A549 (cell line): ENCODE measurements around the gene PLA1A.

ENCODE experiments used
- BHLHE40 ChIP-seq: IDR thresholded peaks from 2 replicates; pipeline ENCODE4 v1.6.1; 2012; ENCODE audit warnings: low read depth, low read length, inconsistent platforms
- CBX8 ChIP-seq: fragments of 200-600 bp; sonication (generic); IDR thresholded peaks from 2 replicates; pipeline ENCODE4 v1.6.1; 2016
- CTCF ChIP-seq: fragments of >200 bp; sonication (Bioruptor Twin); formaldehyde crosslinking; IDR thresholded peaks from 3 replicates; pipeline ENCODE4 v1.5.1; 2016
- EP300 ChIP-seq, 2 experiments: fragments of >200 bp; sonication (Bioruptor Twin); formaldehyde crosslinking; IDR thresholded peaks; 2 replicates in 1 of 2; 3 replicates in 1 of 2; pipeline ENCODE4 v1.6.1; 2016 to 2017
- MAZ ChIP-seq: fragments of 150-350 bp; IDR thresholded peaks from 2 replicates; pipeline ENCODE4 v1.6.1; 2014; ENCODE audit warnings: antibody characterized with exemption, low read depth, low read length, borderline replicate concordance
- POLR2A ChIP-seq: IDR thresholded peaks from 2 replicates; pipeline ENCODE4 v1.6.1; 2012; ENCODE audit warnings: mild to moderate bottlenecking, low read length
- RAD21 ChIP-seq, 2 experiments: fragments of >200 bp in 1 of 2; sonication (Bioruptor Twin) in 1 of 2; formaldehyde crosslinking in 1 of 2; IDR thresholded peaks in 1 of 2; conservative IDR thresholded peaks in 1 of 2; 2 replicates in 1 of 2; 3 replicates in 1 of 2; pipeline ENCODE4 v1.6.1; 2012 to 2018; ENCODE audit warnings: inconsistent platforms in 1 of 2
- RFX5 ChIP-seq: fragments of 450-650 bp; IDR thresholded peaks from 2 replicates; pipeline ENCODE4 v1.7.1; 2014; ENCODE audit warnings: antibody characterized with exemption, mild to moderate bottlenecking, moderate library complexity
- SMC3 ChIP-seq: fragments of >200 bp; sonication (Bioruptor Twin); formaldehyde crosslinking; IDR thresholded peaks from 3 replicates; pipeline ENCODE4 v1.6.1; 2018; ENCODE audit warnings: inconsistent platforms

GRCh38 chr3:119636249-119636648, 38.6 kb downstream of the PLA1A start:
- TF ChIP-seq RAD21 (conservative IDR thresholded peaks at IDR 0.05 in 1 of 2, IDR thresholded peaks at IDR 0.05 in 1 of 2) (no peak), EP300 (IDR thresholded peaks at IDR 0.05) (no peak), RFX5 (no peak), POLR2A (no peak), SMC3 (no peak), CTCF (no peak), CBX8 (no peak), MAZ (no peak), BHLHE40 (no peak)
